ENCODE results near the gene TMPRSS11D. TPM values are rescaled to one million over a fixed set of nuclear protein-coding genes. Genes with fewer than 3 reads are reported as not detected.

Gene TMPRSS11D
- total RNA-seq, 1 experiment from 2014 or later: not detected

DNA sequence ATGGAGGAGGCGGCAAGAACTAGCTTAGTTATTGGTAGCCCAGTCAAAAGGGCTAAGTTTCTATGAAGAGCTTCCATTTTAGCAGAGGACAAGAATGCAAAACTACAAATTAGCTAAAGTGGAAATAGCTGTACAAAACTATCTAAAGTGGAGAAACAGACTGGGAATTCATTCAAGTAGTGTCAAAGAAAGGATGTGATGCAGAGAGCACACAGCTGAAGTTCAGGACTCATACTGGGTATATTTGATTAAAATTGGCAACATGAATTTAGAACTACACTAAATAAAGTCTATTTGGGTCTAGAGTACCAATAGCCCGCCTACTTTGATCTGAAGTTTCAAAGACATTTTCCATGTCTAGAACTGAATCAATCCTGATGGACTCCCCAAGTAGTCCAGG is 96.5 kb downstream of the TMPRSS11D start:
- Histone ChIP-seq H4K20me1 (ENCODE audit: insufficient read depth, low read depth, low read length) (no peaks in the 10 kb centered on the region), H2AFZ (ENCODE audit: low read length) (no peak overlapping the region), H3K4me1 (ENCODE audit: low read length) (no peaks in the 10 kb centered on the region), H3K9ac (ENCODE audit: low read length) (no peak overlapping the region), H3K79me2 (ENCODE audit: low read length) (no peaks in the 10 kb centered on the region), H3K27ac (ENCODE audit: low read length) (no peak overlapping the region), H3K4me3 (ENCODE audit: low read length) (no peak overlapping the region), H3K9me3 (ENCODE audit: low read length) (no peaks in the 10 kb centered on the region), H3K9me2 (replicated peaks; ENCODE audit: insufficient read depth, low read length) (no peaks in the 10 kb centered on the region), H3K27me3 (ENCODE audit: low read length) (no peaks in the 10 kb centered on the region), H3K4me2 (ENCODE audit: low read depth, low read length, poor library complexity, severe bottlenecking) (no peak overlapping the region), H3K36me3 (ENCODE audit: insufficient read depth, low read length) (no peaks in the 10 kb centered on the region)
- no peak for DNase-seq

DNA sequence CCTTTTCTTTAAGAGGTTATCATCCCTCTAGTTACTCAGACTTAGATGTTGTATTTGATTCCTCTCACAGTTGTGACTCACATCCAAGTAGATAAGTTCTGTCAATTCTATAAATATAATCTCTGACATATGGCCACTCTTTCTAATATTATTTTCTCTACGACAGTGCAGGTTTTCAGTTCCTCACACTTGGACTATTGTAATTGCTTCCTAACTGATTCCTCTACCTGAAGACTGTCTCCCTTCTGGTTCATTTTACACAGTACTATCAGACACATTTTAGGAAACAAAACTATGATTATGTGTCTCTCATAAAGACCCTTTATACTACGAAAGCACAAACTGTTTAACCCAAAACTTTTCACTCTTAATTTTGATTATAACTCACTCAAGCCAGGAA is 98.3 kb downstream of the TMPRSS11D start:
- no peaks in the 10 kb centered on the region for H3K9me2 ChIP-seq (replicated peaks; ENCODE audit: insufficient read depth, low read length)
- no peak overlapping the region for H3K4me3 ChIP-seq (ENCODE audit: low read length)
- no peak overlapping the region for H3K27ac ChIP-seq (ENCODE audit: low read length)
- H3K4me2 ChIP-seq (ENCODE audit: low read depth, low read length, poor library complexity, severe bottlenecking): no peak overlapping the region
- H3K9ac ChIP-seq (ENCODE audit: low read length): no peak overlapping the region
- H3K27me3 ChIP-seq (ENCODE audit: low read length): no peaks in the 10 kb centered on the region
- H3K79me2 ChIP-seq (ENCODE audit: low read length): no peaks in the 10 kb centered on the region
- no peaks in the 10 kb centered on the region for H4K20me1 ChIP-seq (ENCODE audit: insufficient read depth, low read depth, low read length)
- DNase-seq: no peak
- H3K9me3 ChIP-seq (ENCODE audit: low read length): no peaks in the 10 kb centered on the region
- H3K4me1 ChIP-seq (ENCODE audit: low read length): no peaks in the 10 kb centered on the region
- H3K36me3 ChIP-seq (ENCODE audit: insufficient read depth, low read length): no peaks in the 10 kb centered on the region
- no peak overlapping the region for H2AFZ ChIP-seq (ENCODE audit: low read length)

DNA sequence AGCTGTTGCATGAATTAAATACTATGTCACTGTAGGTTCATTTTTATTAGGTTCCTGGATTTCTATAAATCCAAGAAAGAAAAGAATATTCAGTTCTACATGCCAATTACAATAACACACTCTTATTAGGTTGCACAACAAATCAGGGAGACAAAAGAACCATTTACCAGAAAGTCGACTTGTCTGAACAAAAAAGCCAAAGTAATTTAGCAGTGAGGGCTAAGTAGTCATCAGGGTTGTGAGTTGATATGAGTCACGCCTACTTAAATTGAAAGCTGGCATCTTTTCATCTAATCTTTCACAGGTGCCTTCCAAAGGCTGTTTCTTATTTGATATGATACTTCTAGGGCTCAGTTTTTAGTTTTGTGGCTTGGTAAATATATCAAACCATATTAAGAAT is 104.2 kb downstream of the TMPRSS11D start:
- no peak overlapping the region for H3K9ac ChIP-seq (ENCODE audit: low read length)
- H3K27ac ChIP-seq (ENCODE audit: low read length): no peak overlapping the region
- H3K4me3 ChIP-seq (ENCODE audit: low read length): no peak overlapping the region
- H3K79me2 ChIP-seq (ENCODE audit: low read length): no peaks in the 10 kb centered on the region
- no peaks in the 10 kb centered on the region for H3K9me3 ChIP-seq (ENCODE audit: low read length)
- DNase-seq: no peak
- H3K27me3 ChIP-seq (ENCODE audit: low read length): no peaks in the 10 kb centered on the region
- H2AFZ ChIP-seq (ENCODE audit: low read length): no peak overlapping the region
- no peaks in the 10 kb centered on the region for H3K36me3 ChIP-seq (ENCODE audit: insufficient read depth, low read length)
- H4K20me1 ChIP-seq (ENCODE audit: insufficient read depth, low read depth, low read length): no peaks in the 10 kb centered on the region
- H3K9me2 ChIP-seq (replicated peaks; ENCODE audit: insufficient read depth, low read length): no peaks in the 10 kb centered on the region
- no peak overlapping the region for H3K4me2 ChIP-seq (ENCODE audit: low read depth, low read length, poor library complexity, severe bottlenecking)
- H3K4me1 ChIP-seq (ENCODE audit: low read length): no peaks in the 10 kb centered on the region

DNA sequence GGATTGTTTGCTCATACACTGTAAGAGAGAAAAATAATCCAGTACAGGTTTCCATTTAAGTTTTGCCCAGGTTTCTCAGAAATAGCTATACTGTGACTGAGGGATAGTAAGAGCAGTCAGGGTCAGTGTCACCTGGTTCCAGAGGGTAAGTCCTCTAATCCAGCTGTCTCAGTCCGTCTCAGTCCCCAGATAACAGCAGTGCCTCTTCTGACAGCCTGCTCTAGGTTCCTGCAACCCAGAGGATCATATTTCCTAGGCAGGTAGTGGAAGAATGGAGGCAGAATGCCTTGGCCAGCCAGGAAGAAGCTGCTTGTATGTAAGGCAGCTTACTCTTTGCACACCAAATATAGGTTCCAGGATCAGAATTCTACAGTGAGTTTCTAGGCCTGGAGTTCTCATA is 107.1 kb downstream of the TMPRSS11D start:
- DNase-seq: no peak
- Histone ChIP-seq H3K9me2 (replicated peaks; ENCODE audit: insufficient read depth, low read length) (no peaks in the 10 kb centered on the region), H4K20me1 (ENCODE audit: insufficient read depth, low read depth, low read length) (no peaks in the 10 kb centered on the region), H3K27me3 (ENCODE audit: low read length) (no peaks in the 10 kb centered on the region), H3K27ac (ENCODE audit: low read length) (no peak overlapping the region), H3K36me3 (ENCODE audit: insufficient read depth, low read length) (no peaks in the 10 kb centered on the region), H3K4me1 (ENCODE audit: low read length) (no peaks in the 10 kb centered on the region), H3K79me2 (ENCODE audit: low read length) (no peaks in the 10 kb centered on the region), H2AFZ (ENCODE audit: low read length) (no peak overlapping the region), H3K9ac (ENCODE audit: low read length) (no peak overlapping the region), H3K4me3 (ENCODE audit: low read length) (no peak overlapping the region), H3K4me2 (ENCODE audit: low read depth, low read length, poor library complexity, severe bottlenecking) (no peak overlapping the region), H3K9me3 (ENCODE audit: low read length) (no peaks in the 10 kb centered on the region)

Other genes starting within 250 kb of the TMPRSS11D start
- gene UBA6, start 182.8 kb downstream of the TMPRSS11D start, total RNA-seq (2014; rRNA removed; shearing (Covaris generic); ENCODE audit: low replicate concordance): 56.7 and 77.9 TPM in 2 replicates
- gene GNRHR, start 129.6 kb downstream of the TMPRSS11D start, total RNA-seq (2014; rRNA removed; shearing (Covaris generic); ENCODE audit: low replicate concordance): not detected in 2 replicates
- gene TMPRSS11A, start 79.5 kb upstream of the TMPRSS11D start, total RNA-seq (2014; rRNA removed; shearing (Covaris generic); ENCODE audit: low replicate concordance): not detected in 2 replicates
- not detected in 2 replicates for gene TMPRSS11F, start 245.9 kb upstream of the TMPRSS11D start, total RNA-seq (2014; rRNA removed; shearing (Covaris generic); ENCODE audit: low replicate concordance)